Measurements from ENCODE around the gene IL17RB.

- TF ChIP-seq CTCF (IDR thresholded peaks at IDR 0.05; ENCODE audit: low read depth, low read length, poor library complexity, severe bottlenecking) (no peak), EZH2phosphoT487 (IDR thresholded peaks at IDR 0.05; ENCODE audit: borderline replicate concordance, low read length) (no peak)
These were observed 15.4 kb upstream of the IL17RB start for GRCh38 chr3:53830944-53831343.

Data from DOHH2 (cell line).